ENCODE measurements around the gene CDKN1B.

CDKN1B gene

GRCh38 chr12:12686472-12686871 is 30.7 kb upstream of the CDKN1B start:
- ChIA-PET POLR2A (no interaction called here), CTCF (no interaction called here)
- DNase-seq (ENCODE audit: extremely low spot score) = no peak
- TF ChIP-seq CTCF (IDR thresholded peaks at IDR 0.05; ENCODE audit: control extremely low read depth, extremely low read depth, low read depth, missing control alignments) = no peak

GRCh38 chr12:12686925-12687324 is 30.2 kb upstream of the CDKN1B start:
- ChIA-PET POLR2A (no interaction called here), CTCF (interaction anchor here (0.9 to 1.6 kb wide), 4 partner anchors 10 to 310 kb away, joined by 3 to 4 read pairs (median 4); no protein-coding TSS in a partner anchor)
- DNase-seq (ENCODE audit: extremely low spot score) = no peak
- TF ChIP-seq CTCF (IDR thresholded peaks at IDR 0.05; ENCODE audit: control extremely low read depth, extremely low read depth, low read depth, missing control alignments) = no peak

DNA sequence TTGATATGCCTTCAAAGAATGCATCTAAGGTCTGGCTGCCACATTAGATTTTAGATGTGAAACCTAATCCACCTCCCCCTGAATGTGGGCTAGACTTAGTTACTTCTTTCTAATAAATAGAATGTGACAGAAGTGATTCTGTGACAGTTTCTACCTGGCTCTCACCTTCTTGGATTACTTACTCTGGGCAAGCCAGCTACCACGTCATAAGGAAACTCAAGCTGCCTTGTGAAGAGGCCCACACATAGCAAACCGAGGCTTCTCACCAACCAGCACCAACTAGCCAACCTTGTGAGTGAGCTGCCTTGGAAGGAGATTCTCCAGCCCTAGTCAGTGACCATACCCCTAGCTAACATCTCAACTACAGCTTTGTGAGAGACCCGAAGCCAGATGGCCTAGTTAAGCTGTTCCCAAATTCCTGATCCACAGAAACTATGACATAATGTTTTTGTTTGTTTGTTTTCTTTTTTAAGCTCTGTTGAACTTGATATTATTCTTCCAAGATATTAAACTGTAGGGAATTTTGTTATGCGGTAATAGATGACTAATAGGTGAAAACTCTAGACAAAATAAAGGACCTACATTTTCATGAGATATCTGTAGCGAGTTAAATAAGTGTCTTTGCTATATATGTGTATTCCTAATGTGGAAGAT is 27.4 kb upstream of the CDKN1B start:
- ChIA-PET CTCF (interaction anchor here (1.4 to 2.1 kb wide), 7 partner anchors 9 to 340 kb away, joined by 3 to 10 read pairs (median 5); partner anchors contain the start of gene MANSC1), POLR2A (no interaction called here)
- no peak for DNase-seq (ENCODE audit: extremely low spot score)
- no peak for TF ChIP-seq CTCF (IDR thresholded peaks at IDR 0.05; ENCODE audit: control extremely low read depth, extremely low read depth, low read depth, missing control alignments)

GRCh38 chr12:12691549-12691948 is 25.6 kb upstream of the CDKN1B start:
- DNase-seq (ENCODE audit: extremely low spot score) = no peak
- ChIA-PET CTCF (interaction anchor here (1.2 to 2.9 kb wide), 6 partner anchors 11 to 29 kb away, joined by 3 to 9 read pairs (median 4); no protein-coding TSS in a partner anchor), POLR2A (no interaction called here)
- no peak for TF ChIP-seq CTCF (IDR thresholded peaks at IDR 0.05; ENCODE audit: control extremely low read depth, extremely low read depth, low read depth, missing control alignments)

DNA sequence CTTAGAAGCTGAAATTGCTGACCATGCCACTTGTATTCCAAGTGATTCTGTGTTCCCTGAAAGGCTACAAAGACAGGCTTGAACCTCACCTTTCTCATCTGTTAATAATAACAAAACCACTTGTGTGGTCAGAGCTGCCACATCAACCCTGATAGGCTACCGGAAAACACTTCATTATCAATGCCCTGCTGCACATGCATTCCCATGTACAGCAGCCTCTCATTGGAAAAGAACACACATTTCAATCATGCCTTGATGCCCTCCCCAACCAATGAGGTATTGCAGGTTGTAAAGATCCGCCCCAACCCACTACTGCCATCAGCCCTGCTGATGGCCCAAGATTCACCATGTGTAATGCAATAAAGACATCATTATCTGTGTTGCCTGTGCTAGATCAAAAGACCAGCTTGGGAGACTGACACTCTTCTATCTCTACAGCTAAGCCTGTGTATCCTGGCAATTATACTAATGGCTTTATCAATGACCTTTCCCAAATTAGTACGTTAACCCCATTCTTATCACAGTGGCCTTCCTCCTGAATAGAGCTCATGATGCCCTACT is 24.0 kb upstream of the CDKN1B start:
- no peak for TF ChIP-seq CTCF (IDR thresholded peaks at IDR 0.05; ENCODE audit: control extremely low read depth, extremely low read depth, low read depth, missing control alignments)
- ChIA-PET CTCF (interaction anchor here (0.6 to 2.9 kb wide), 8 partner anchors 11 to 316 kb away, joined by 3 to 9 read pairs (median 4); no protein-coding TSS in a partner anchor), POLR2A (interaction anchor here (0.5 kb wide), 1 partner anchor 160 kb away, joined by 4 read pairs; no protein-coding TSS in a partner anchor)
- DNase-seq (ENCODE audit: extremely low spot score) = no peak

GRCh38 chr12:12696562-12697383 is 20.4 kb upstream of the CDKN1B start:
- no peak for TF ChIP-seq CTCF (IDR thresholded peaks at IDR 0.05; ENCODE audit: control extremely low read depth, extremely low read depth, low read depth, missing control alignments)
- ChIA-PET CTCF (interaction anchor here (1.0 to 1.9 kb wide), 6 partner anchors 12 to 320 kb away, joined by 4 to 8 read pairs (median 6); no protein-coding TSS in a partner anchor), POLR2A (interaction anchor here (0.6 kb wide), 2 partner anchors 218 to 351 kb away, joined by 3 to 7 read pairs; no protein-coding TSS in a partner anchor)
- peak; percentile 82 for DNase-seq (ENCODE audit: extremely low spot score)
